ENCODE measurements around the gene LYL1.

The LYL1 gene

DNA sequence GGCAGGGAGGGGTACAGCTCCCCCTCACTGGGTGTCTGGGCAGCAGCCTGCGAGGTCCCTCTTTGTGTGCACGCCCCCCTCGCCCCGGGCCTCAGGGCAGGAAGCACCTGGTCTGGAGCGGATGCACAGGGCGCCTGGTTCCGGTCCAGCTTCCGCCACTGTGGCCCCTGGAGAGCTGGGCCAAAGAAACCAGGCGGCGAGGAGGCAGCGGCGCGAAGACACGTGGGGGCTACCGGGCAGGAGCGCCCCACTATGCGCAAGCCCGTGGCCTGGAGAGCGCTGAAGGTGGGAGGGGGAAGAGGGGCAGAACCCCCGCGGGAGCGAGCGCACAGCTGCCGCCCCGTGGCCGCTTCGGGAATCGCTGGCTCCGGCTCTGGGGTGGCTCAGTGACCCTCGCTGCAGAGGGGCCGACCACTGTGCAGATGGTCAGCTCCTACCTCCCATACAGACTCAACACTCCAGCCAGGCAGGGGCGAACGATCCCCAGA, 1.7 kb upstream of the LYL1 start:
- DNase-seq = peak; percentile 69

DNA sequence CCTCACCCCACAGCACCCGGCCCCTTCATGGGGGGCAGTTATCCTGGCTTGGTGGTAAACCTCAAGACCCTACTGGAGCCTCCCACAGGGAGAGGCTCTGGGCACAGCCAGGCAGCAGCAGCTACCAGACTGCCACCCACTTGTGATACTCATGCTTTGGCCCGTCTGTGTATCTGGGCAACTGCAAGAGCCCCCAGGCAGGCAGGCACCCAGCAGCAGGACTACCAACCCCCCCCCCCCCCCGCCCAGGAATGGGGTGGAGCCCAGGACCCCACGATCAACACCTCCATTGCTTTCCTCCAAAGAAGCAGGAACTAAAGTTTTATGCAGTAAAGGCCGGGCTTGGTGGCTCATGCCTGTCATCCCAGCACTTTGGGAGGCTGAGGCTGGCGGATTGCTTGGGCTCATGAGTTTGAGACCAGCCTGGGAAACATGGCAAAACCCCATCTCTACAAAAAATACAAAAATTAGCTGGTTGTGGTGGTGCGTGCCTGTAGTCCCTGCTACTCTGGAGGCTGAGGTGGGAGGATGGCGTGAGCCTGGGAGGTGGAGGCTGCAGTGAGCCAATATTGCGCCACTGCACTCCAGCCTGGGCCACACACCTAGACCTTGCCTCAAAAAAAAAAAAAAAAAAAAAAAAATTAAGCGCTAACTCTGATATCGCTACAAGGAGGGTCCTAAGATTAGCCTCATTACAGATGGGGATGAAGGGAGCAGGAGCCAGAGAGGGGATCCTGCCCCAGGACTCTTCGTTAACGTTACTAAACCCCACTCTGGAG, 1.1 kb upstream of the LYL1 start:
- no peak for DNase-seq

DNA sequence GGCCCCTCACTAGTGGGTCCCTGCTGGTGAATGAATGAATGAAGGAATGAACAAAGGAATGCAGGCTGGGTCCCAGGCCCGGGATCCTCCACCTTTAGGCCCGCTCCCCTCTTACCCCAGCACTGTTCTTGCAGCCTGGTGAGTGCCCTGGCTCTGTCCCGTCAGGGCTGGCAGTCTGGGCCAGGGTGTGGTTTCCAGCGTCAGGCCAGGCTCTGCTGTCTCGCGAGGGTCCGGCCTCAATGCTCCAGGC, 317 bp downstream of the LYL1 start:
- no peak for DNase-seq

DNA sequence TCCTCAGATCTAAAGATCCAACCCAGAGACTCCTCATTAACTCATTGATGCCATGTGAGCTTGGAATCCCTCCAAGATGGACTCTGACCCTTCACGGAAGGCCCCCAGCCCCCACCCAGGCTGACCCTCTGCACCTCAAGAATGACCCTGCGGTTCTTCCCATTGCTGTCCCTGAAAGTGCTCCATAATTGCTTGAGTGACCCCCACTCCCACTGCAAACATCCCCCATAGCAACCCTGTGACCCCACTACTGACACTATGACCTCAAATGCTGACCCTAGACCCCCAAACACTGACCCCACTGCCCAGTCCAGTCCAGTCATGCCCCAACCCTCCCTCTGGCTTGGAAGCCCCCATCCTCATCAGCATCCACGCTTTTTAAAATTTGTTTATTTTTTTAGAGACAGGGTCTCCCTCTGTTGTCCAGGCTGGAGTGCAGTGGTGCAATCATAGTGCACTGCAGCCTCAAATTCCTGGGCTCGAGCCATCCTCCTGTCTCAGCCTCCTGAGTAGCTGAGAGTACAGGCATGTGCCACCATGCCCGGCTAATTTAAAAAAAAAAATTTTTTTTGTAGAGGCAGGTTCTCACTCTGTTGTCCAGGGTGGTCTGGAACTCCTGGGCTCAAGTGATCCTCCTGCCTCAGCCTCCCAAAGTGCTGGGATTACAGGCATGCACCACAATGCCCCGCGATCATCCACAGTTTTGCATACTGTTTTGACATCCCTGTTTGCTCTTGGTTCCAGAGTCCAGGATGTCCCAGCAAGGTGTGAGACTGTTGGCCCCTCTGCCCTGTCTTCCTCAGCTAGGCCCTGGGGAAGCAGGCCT, 855 bp downstream of the LYL1 start:
- no peak for DNase-seq

DNA sequence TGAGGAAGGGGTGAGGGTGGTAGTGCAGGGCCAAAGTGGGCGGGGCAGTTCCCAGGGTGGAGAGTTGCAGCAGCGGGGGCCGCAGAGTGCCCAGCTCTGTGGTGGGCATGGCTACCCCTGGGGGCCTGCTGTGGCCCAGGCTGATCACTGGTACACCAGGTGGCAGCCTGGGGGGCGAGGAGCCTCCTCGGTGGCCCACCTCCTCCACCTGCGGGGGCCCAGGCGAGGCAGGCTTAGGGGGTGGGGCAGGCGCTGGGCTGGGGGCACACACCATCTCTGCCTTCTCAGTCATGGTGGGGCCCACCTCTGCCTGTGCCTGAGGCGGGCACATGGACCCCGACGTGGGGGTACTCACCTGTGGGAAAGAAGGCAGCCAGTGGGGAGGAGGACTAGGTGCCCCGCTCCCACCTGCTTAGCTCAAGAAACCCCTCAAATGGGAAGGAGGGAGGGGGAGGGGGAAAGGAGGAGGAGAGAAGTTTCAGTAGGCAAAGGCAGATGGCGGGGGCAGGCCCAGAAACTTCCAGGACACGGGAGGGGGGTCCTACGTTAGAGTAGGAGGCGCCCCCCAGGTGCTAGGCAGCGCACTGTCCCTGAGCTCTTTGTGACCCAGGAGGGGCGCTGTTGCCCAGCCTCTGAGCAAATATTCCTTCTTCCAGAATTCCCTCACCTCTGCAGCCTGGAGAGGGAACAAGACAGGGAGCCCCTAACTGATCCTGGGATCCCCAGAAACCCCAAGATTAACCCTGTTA, 1.6 kb downstream of the LYL1 start:
- no peak for DNase-seq

DNA sequence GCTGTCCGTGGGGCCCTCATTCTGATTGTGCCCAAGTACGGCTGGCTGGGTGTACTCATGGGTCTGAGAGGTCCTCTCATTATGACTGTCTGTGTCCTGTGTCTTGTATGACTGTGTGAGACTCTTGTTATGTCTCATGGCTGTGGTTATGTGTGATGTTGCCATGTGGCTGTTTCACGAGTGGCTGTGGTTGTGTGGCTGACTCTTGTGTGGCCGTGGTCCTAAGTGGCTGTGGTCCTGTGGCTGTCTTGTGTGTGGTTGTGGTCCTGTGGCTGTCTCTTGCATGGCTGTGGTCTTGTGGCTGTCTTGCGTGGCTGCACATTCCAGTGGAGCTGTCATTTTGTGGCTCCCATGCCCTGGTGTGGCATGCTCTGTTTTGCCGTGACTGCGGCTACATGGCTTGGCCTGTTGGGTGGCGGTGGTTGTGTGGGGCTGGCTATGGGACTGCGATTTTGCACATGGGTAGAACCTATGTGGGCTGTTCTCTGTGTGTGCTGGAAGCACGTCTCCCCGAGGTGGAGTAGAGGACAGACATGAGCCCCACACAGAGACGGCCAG, 2.5 kb downstream of the LYL1 start:
- DNase-seq = peak; percentile 84

DNA sequence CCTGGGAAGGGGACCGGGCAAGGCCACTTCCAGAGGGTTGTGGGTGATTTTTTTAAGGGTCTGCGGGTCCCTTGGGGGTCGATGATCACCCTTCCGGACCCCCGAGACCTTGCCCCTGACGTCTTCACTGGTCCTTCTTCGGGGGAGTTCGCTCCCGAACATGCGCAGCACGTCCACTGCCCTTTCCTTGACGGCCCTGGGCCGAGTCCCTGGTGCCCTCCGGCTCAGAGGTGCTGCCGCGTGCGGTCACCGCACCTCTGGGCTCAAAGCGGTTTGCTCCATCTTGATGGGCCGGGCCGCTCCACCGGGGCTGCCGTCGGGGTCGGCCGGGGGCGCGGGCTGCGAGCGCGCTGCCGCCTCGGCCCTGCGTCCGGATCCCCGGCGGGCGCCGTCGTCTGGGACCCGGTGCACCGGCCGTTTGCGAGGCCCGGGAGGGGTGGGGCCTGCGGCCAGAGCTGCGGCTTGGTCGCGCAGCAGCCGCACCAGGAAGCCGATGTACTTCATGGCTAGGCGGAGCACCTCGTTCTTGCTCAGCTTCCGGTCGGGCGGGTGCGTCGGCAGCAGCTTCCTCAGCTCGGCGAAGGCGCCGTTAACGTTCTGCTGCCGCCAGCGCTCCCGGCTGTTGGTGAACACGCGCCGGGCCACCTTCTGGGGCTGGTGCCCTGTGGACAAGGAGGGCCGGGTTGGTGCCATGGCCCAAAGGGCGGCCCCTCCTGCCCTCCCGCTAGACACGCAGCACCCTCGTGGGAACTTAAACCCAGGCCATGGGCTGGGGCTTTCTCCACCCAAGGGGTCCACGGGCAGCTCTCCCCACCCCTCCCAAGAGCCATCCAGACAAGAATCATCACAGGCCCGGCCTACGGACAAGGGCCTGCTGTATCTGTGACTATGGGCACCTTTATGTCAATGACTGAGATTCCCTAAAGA, 3.3 kb downstream of the LYL1 start:
- DNase-seq = peak; percentile 85

DNA sequence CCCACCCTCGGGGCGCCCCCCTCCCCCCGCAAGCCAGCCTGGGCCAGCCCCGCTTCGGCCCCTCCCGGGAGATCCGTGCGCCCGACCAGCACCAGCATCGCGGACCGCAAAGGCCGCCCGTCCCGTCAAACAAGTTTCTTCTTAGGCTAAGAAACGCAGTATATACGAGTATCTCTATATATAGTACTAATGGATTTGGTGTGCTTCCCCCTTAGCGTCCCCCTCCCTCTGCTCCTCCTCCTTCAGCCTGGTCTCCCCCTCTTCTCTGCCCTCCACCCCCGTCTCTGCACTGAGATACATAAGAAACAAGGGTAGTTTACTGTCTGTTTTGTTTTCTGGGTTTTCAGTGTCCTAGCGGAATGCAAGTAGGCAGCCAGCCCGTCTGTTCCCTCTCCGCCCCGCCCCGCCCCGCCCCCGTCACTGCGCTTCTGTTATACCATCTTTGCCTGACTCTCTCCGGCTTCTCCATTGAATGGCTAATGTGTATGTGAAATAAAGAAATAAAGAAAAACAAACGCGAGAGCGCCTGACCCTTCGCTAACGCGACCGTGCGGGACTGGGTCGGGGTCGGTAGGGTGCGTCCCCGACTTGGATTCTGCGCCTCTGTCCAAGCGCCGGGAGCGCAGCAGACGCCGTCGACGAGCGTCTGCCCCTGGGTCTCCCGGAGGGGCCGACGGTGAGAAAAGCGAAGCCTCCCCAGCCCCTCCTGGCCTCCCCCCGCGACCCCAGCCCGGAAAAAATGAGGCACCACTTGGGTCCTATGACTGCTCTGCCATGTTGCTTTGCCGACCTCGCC, 4.2 kb downstream of the LYL1 start:
- peak; percentile 49 for DNase-seq

DNA sequence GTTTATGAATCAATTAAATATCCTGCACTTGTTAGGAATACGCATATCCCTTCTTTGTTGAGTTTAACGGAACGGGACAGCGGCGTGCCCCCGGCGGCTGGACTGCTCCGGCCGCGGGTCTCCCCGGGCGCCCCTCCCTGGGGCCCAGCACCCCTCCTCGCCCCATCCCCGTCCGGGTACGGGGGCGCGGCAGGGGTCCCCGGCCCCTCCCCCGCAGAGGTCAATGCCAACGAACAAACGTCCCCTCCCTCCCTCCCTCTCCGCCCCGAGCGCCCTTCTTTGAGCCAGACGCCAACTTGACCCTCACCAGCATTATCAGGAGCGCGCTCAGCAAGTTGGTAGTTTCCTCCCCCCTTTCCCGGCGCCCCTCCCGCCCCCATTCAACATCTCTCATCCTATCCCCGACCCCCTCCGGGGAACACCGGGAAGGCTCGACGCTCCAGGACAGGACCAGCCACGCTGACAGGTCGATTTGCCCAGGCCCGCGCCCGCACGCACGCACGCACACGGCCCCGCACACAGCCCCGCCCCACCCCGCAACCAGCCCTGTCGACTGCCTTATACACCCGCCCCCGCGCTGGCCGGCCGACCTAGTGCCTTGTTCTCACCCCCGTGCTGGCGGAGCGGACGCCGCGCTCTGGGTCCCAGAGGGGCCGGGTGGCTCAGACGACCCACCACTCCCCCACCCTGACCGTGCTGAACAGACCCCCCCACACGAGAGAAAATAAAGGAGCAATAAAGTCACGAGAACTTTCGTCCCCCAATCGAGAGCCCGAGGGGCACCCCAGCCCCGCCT, 5.0 kb downstream of the LYL1 start:
- DNase-seq = no peak

DNA sequence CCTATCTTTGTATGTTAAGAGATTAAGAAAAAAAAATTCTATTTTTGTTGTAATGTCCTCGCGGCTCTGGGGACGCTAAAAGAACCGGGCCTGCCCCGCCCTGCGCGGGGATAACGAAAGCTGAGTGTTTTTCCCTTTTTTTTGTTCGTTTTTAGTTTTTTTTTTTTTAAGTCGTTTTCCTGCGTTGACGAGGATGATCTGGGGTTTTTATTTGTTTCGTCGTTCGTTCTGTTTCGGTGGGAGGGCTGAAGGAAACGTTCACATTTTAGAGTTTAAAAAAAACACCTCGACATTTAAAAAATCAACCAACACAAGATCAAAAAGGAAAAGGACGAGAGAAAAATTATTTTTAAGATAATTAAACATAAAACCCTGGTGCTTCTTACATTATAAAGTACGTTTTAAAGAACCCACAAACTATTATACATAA, 5.6 kb downstream of the LYL1 start:
- no peak for DNase-seq

DNA sequence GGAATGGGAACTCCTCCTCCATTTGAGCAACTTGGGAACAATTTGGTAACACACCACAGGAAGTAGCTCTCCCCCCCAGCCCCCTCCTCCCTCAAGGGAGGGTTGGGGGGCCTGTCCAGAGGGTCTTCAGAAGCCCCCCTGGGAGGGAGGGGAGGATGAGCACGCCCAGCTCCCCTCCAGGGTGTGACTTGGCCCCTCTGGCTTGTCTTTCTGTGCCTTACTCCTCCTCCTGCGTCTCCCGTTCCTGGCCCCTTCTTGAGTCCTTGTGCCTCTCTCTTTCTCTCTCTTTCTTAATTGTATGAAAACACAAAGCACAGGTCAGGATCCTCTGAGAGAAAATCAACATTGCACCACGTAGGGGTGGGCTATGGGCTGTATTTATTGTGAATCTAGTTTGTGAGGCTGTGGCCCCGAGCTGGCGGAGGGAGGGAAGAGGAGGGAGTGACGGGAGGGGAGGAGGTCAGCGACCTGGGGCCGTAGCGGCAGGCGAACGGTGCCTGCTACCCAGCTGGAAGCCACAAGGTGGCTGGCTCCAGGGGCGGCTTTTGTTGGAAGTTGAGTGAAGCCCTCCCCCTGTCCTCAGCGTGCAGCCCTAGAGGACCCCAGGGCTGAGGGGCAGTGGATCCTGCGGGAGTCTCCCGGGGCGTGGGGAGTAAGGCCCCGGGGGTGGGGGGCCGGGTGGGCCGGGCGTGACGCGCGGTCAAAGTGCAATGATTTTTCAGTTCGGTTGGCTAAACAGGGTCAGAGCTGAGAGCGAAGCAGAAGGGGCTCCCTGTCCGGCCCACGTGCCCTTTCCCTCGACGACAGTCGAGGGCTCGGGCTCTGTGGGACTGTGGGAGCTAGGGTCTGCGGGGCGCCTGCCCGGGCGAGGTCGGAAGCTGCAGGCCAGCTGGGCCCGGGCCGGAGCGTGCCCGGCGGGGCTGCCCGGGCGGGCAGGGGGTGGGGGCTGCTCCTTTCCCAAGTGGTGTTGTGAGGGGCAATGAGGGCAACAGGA, 6.4 kb downstream of the LYL1 start:
- DNase-seq = no peak

DNA sequence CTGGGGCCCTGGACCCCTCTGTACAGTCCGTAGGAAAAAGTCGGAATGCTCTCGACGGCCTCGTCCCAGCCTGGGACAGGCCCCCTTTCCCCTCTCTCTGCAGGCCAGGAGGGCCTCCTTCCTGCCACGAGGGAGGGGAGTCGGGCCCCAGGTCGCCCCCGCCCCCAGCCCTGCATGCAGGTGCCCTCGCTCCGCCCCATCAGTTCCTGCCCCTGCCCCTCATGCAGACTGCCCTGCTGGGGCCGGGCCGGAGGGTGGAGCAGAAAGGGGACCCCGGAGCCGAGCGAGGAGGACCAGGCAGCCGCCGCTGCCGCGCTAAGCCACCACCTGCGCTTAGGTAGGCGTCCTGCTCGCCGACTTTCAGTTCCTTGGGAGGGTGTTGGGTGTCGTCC, 7.3 kb downstream of the LYL1 start:
- DNase-seq = no peak

DNA sequence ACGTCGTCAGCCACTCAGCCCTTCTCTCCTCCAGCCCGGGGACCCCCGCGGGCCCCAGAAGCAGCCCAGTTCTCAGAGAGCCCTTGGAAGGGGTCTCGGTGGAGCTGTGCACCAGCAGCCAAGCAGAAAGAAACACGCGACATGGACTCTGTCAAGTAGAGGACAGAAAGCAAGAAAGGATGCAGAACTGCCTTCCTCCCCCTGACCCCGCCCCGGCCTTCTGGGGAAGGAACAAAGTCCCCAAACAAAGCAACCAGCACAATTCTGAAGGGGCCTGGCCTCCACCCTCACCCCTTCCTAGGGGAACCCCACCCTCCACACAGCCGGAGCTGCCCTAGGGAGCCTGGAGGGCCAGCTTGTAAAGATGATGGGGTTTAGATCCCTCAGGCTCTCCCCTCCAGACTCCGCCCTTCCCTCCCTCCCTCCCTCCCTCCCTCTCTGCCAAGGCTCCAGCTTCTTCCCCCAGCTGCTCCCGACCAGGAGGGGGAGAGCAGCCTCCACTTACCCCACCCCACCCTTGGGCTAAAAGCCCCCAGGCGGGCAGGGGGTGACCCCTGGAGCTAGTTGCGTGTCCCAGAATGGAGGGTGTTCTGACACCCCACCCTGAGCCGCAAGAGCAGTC, 7.8 kb downstream of the LYL1 start:
- DNase-seq = no peak

DNA sequence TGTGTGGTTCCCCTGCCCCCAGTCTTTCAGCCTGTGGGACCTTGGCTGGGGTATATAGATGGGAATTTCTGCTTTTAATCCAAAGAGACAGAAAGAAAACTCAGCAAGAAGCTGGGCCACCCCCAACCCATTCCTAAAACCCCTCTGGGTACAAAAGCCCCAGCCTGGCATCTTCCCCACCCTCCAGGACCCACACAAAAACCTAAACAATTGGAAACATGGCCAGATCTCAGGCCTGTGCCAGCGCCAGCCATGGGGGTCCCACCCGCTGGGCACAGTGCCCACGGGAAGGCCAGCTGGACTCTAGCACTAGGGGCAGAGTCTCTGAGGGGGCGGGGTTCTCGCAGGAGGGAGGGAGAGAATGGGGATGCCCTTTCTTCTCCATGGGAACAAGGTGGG, 8.6 kb downstream of the LYL1 start:
- DNase-seq = no peak

DNA sequence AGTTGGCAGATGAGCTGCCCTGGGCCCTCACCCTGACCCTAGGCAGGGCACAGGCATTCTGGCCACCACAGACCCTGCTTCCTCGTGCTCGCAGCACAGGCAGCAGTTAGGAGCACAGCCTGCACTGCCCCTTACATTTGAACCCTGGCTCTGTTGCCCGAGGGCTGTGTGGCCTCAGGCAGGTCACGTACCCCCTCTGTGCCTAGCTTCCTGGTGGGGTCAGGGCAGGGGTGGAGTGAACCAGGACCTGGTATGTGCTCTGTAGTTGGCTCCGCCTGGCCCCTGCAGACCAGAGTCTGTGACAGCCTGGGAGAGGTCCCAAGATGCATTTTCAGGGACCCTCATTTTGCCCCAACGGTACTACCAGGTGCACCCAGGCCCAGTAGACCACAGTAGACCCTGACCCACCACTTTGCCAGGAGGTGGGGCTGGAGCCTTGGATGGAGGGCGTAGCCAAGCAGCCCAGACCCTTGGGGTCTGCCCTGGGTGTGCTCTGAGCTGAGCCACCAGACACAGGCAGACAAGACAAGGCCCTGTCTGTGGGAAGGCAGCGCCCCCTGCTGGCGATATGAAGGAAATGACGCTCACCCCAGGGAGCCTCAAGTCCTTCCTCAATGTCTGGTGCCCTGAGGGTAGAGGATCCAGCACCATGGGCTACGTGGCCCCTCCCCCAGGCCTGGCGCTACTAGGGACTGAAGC, 9.1 kb downstream of the LYL1 start:
- DNase-seq = peak; percentile 85

DNA sequence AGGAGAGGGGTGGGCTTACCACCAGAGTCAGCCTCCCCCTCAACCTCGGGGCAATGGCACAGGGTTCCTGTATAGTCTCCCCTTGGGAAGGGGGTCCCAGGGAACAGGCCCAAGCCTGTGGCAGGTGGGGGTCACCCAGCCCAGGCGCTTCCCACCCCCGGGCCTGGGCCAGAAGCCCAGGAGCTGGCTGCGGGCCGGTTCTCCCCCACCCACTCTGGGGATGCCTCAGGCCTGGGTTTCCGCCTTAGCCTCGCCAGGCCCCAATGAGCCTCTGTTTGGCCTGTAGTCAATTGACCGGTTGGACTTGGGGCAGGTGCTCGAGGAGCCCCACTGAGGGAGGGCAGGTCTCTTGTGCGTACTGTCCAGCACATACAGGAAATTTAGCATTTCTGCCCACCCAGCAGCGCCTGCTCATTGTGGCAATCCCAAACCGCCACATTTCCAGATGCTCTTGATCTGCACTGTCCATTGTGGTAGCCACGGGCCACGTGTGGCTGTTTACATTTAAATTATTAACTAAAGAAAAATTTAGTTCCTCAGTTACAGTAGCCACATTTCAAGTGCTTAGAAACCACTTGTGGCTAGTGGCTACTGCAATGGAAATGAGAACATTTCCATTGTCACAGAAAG, 9.9 kb downstream of the LYL1 start:
- DNase-seq = no peak

DNA sequence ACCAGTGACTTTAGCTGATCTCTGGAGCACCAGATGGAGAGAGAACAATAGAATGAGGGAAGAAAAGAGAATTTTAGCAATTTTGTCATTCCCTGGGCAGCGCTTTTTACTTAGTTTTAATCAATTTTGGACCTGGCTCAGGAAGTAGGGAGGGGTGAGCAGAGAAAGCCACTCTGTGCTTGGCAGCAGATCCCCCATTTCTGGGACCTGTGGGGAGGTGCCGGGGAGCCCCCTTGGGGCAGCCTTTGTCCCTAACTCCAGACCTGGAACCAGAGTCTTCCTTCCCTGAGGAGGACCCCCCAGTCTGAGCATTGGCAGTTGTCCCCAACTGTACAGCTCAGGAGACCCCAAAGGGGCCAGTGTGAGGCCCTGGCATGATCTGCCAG, 10.5 kb downstream of the LYL1 start:
- no peak for DNase-seq
